Activated T-helper 17 cell treated with anti-CD3 and anti-CD28 coated beads, Interleukin-2, amount 50 U/mL, for 72 hours (primary cell): ENCODE results near the gene ANAPC1. TPM values are rescaled to one million over a fixed set of nuclear protein-coding genes. Genes with fewer than 3 reads are reported as not detected.
"Not testable (repeated sequence)": the region's sequence is repeated elsewhere in the genome, so short reads cannot be mapped to it uniquely, and the experiment has no call there.

Experiments used
- ATAC-seq: fragments of 150-1000 bp; cut with Tn5 transposase; replicated peaks from 2 replicates; pipeline ENCODE4 v1.10.0; 2021; ENCODE audit warnings: mild to moderate bottlenecking, moderate library complexity
- H3K27ac Mint-ChIP-seq: one replicate; pipeline ENCODE4 v1.8.0; 2022; ENCODE audit warnings: mixed read lengths
- H3K27me3 Mint-ChIP-seq: one replicate; pipeline ENCODE4 v1.8.0; 2022; ENCODE audit warnings: mixed read lengths
- H3K36me3 Mint-ChIP-seq: one replicate; pipeline ENCODE4 v1.8.0; 2022; ENCODE audit warnings: low read depth, mild to moderate bottlenecking, mixed read lengths
- H3K4me1 Mint-ChIP-seq: one replicate; pipeline ENCODE4 v1.8.0; 2022; ENCODE audit warnings: mixed read lengths
- H3K4me3 Mint-ChIP-seq: one replicate; pipeline ENCODE4 v1.8.0; 2022; ENCODE audit warnings: mild to moderate bottlenecking, mixed read lengths
- H3K9me3 Mint-ChIP-seq: one replicate; pipeline ENCODE4 v1.8.0; 2022; ENCODE audit warnings: mixed read lengths
- total RNA-seq, 2 donors: library from RNA; stranded (reverse); gene quantifications; one replicate each; pipeline ENCODE4 v1.2.3, GENCODE V29; 2022

Gene ANAPC1
- total RNA-seq, 2 donors from 2014 or later: 75.6 to 119 TPM

DNA sequence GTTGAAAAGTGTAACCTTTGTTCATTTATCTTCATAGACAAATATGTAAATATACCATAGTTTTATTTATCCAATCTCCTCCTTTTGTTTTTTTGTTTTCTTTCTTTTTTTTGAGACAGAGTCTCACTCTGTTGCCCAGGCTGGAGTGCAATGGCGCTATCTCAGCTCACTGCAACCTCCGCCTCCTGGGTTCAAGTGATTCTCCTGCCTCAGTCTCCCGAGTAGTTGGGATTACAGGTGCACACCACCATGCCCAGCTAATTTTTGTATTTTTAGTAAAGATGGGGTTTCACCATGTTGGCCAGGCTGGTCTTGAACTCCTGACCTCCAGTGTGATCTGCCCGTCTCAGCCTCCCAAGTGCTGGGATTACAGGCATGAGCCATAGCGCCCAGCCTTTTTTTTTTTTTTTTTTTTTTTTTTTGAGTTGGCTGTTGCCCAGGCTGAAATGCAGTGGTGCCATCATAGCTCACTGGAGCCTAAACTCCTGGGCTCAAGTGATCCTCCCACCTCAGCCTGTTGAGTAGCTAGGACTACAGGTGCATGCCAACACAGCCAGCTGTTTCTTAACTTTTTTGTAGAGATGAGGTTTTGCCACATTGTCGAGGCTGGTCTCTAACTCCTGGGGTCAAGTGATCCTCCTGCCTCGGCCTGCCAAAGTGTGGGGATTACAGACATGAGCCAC is 27.4 kb upstream of the ANAPC1 start:
- ATAC-seq, H3K4me3 Mint-ChIP-seq, H3K27ac Mint-ChIP-seq, H3K4me1 Mint-ChIP-seq, H3K36me3 Mint-ChIP-seq, H3K9me3 Mint-ChIP-seq, H3K27me3 Mint-ChIP-seq: not testable (repeated sequence)

DNA sequence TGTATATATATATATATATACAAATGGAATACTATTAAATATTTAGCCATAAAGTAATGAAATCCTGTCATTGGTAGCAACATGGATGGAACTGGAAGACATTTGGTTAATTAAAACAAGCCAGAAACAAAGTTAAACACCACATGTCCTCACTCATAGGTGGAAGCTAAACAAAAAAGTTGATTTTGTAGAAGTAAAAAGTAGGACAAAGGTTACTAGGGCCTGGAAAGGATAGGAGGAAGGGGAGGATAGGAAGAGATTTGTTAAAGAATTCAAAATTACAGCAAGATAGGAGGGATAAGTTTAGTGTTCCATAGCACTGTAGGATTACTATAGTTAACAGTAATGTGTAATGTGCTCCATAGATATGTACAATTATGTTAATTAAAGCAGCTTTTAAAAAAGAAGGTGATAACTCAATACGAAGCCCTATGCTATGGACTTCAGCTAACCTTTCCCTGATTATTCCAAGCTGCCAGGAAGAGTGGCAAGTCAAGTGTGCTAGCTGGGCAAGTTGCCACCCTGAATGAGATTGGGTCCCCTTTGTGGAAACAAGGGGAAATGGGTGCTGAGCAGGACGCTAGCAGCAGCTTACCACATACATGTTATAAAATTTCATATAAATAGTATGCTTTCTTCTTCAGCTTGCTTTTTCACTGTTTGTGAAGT is 26.8 kb upstream of the ANAPC1 start:
- Mint-ChIP-seq H3K27ac (no peak overlapping the region), H3K9me3 (no peaks in the 10 kb centered on the region), H3K4me3 (no peak overlapping the region), H3K36me3 (no peaks in the 10 kb centered on the region), H3K27me3 (no peaks in the 10 kb centered on the region), H3K4me1 (peaks cover 8% of the 10 kb centered on the region)
- ATAC-seq: no peak

DNA sequence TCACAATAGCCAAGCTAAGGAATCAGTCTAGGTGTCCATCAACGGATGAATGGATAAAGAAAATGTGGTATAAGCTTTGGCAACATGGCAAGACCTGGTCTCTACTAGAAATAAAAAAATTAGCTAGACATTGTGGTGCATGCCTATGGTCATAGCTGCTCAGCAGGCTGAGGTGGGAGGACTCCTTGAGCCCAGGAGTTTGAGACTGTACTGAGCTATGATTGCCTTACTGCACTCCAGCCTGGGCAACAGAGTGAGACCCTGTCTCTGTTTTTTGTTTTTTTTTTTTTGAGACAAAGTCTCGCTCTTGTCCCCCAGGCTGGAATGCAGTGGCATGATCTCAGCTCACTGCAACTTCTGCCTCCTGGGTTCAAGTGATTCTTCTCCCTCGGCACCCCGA is 26.0 kb upstream of the ANAPC1 start:
- ATAC-seq, H3K4me3 Mint-ChIP-seq, H3K4me1 Mint-ChIP-seq, H3K27ac Mint-ChIP-seq, H3K9me3 Mint-ChIP-seq, H3K27me3 Mint-ChIP-seq, H3K36me3 Mint-ChIP-seq: not testable (repeated sequence)

DNA sequence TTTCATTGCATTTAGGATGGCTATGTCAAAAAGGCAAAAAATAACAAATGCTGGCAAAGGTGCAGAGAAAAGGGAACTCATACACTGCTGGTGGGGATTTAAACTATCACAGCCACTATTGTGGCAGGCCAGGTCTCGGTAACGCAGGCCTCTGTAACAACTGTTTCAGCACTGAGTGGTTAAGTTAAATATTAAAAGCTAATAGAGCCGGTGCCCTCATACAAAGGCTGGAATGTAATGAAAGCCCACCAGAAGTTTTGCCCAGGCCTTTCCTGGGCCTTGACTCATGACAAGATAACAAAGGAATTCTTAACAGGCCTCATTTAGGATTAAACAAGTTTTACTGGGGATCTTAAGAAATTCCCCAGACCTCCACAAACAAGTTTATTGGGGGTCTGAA is 25.1 kb upstream of the ANAPC1 start:
- no peak for ATAC-seq
- H3K9me3 Mint-ChIP-seq: no peaks in the 10 kb centered on the region
- no peaks in the 10 kb centered on the region for H3K36me3 Mint-ChIP-seq
- peaks cover 8% of the 10 kb centered on the region for H3K4me1 Mint-ChIP-seq
- no peaks in the 10 kb centered on the region for H3K27me3 Mint-ChIP-seq
- no peak overlapping the region for H3K27ac Mint-ChIP-seq
- H3K4me3 Mint-ChIP-seq: no peak overlapping the region

DNA sequence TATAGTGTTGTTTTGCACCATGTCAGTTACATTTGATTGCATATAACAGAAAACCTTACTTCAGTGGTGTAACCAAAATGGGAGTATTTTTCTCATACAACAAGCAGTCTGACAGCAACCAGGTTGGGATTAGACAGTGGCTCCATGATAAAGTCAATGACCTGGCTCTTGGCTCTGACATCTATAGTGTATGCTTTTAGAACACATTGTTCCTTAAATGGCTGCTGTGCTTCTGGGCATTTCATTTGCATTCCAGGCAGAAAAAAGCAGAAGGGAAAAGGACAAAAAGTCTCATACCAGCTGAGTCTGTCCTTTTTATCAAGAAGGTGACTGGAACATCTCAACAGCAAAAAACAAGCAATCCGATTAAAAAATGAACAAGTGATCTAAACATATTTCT is 24.6 kb upstream of the ANAPC1 start:
- Mint-ChIP-seq H3K4me1 (peaks cover 8% of the 10 kb centered on the region), H3K9me3 (no peaks in the 10 kb centered on the region), H3K27me3 (no peaks in the 10 kb centered on the region), H3K4me3 (no peak overlapping the region), H3K36me3 (no peaks in the 10 kb centered on the region), H3K27ac (no peak overlapping the region)
- ATAC-seq: no peak

DNA sequence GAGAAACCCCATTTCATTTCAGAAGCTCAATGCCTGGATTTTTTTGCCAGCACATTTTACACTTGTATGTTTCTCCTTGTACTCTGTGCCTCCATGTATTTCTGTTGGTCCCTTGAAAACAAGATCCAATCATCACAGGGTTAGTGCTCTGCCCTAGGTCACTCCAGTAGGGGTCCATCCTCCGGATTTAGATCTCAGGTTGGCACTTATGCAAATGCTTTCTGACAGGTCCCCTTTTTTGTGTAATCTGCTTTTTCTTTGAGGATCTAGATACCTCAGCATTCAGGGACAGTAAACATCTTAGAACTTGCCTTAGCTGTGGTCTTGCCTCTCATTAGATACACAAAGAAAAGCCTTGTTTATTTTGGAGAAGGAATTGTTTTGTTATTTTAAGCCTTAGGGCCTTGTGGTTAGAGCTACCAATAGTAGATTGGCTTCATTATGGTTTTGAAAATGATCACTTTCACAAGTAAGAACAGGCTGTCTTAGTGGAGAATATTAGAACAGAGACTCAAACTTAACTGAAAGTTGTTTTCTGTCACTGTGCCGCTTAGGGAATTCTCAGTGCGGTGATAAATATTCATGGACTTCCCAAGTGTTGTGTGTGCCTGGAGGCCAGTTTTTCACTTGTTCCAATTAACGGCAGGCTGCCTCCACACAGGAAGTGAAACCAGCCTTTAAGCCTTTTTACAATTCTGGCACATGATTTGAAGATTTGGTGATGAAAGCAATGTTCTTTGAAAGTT is 22.2 kb upstream of the ANAPC1 start:
- H3K36me3 Mint-ChIP-seq: no peaks in the 10 kb centered on the region
- no peaks in the 10 kb centered on the region for H3K9me3 Mint-ChIP-seq
- peak overlapping the region; percentile 46 for H3K27ac Mint-ChIP-seq
- H3K4me3 Mint-ChIP-seq: no peak overlapping the region
- H3K27me3 Mint-ChIP-seq: peaks cover 5% of the 10 kb centered on the region
- peak; percentile 28 for ATAC-seq
- peaks cover 8% of the 10 kb centered on the region for H3K4me1 Mint-ChIP-seq

DNA sequence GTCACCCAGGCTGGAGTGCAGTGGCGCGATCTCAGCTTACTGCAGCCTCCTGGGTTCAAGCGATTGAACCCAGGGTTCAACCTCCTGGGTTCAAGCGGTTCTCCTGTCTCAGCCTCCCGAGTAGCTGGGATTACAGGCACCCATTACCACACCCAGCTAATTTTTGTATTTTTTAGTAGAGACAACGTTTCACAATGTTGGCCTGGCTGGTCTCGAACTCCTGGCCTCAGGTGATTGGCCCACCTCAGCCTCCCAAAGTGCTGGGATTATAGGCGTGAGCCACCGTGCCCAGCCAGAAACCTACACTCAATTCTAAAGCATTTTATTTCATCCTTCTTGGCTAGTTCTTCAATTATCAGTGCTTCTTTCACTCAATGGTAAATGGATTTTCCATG is 21.5 kb upstream of the ANAPC1 start:
- not testable (repeated sequence) for H3K27me3 Mint-ChIP-seq, H3K4me3 Mint-ChIP-seq, H3K4me1 Mint-ChIP-seq, H3K36me3 Mint-ChIP-seq, ATAC-seq, H3K9me3 Mint-ChIP-seq
- peak overlapping the region; percentile 46 for H3K27ac Mint-ChIP-seq

DNA sequence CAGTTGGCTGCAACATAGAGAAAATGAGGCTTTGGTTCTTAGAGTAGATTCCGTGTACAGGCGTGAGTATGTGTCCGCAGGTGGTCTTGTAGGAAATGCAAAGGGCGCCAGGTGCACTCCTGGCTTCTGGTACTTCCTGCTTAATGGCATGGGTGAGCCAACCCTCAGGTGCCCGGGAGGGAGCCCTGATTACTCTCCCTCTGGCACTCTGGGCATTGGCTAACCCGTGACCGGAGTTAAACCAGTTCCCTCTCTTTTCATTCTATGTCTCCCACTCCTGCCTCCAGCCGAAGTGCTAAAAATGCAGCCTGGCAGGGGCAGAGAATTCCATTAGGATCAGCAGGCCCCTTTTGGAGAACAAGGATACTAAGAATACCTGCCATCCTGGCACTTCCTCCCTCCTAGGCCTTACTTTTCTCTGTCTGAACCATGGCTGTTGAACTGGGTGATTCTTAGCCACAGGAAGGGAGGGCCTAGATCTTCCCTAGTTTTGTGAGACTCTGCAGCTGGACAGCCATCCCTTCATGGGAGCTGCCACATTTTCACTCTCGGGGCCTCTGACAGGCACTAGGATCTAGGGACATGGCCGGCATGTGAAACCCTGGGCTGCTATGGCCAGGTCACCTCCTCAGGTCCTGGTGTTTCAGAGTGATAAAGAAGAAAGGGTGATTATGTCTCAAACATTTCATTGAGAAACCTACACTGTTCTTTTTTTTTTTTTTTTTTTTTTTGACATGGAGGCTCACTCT is 20.9 kb upstream of the ANAPC1 start:
- Mint-ChIP-seq H3K27ac (no peak overlapping the region), H3K4me3 (no peak overlapping the region), H3K36me3 (no peaks in the 10 kb centered on the region), H3K9me3 (no peaks in the 10 kb centered on the region), H3K4me1 (peaks cover 8% of the 10 kb centered on the region), H3K27me3 (peaks cover 9% of the 10 kb centered on the region)
- no peak for ATAC-seq

DNA sequence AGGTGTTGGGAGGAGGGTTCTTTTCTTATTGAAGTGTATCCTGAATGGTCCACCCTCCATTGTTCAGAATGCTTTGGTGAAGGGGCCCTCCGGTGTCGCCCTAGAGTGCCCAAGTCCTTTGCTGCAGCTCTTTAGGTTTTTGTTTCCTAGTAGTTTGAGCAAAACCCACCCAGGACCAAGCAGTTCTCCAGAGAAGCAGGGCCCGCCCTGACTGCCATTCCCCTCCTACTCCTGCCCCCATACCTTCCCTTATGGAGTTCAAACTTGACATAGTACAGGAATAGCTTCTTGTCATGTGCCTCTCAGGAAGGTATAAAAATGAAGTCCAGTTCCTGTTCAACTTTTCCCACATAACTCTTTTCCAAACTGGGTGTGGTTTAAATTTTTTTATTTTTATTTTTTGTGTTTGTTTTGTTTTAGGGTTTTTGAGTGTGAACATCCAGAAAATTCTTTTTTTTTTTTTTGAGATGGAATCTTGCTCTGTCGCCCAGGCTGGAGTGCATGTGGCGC is 20.0 kb upstream of the ANAPC1 start:
- no peak for ATAC-seq
- Mint-ChIP-seq H3K27ac (no peak overlapping the region), H3K4me1 (peaks cover 8% of the 10 kb centered on the region), H3K4me3 (no peak overlapping the region), H3K36me3 (no peaks in the 10 kb centered on the region), H3K27me3 (peaks cover 9% of the 10 kb centered on the region), H3K9me3 (no peaks in the 10 kb centered on the region)

DNA sequence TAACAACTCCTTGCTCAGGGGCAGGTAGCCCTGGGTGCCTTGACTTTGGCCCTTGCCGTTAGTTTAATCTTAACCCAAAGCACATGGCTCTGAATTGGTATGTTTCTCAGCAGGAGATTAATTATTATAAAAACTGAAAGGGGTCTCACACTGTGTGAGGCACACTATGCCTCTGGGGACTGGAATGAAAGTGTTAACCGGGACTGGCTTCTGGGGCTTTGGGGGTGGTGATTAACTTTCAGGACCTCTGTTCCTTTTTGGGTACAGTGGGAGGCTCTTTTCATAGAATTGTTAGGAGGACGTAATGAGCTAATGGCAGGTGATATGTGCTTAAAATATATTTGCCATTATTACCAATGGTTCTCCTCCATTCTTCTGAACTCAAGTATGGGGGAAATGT is 19.5 kb upstream of the ANAPC1 start:
- no peak overlapping the region for H3K4me3 Mint-ChIP-seq
- no peaks in the 10 kb centered on the region for H3K9me3 Mint-ChIP-seq
- H3K36me3 Mint-ChIP-seq: no peaks in the 10 kb centered on the region
- peaks cover 9% of the 10 kb centered on the region for H3K27me3 Mint-ChIP-seq
- peaks cover 8% of the 10 kb centered on the region for H3K4me1 Mint-ChIP-seq
- H3K27ac Mint-ChIP-seq: no peak overlapping the region
- ATAC-seq: no peak

DNA sequence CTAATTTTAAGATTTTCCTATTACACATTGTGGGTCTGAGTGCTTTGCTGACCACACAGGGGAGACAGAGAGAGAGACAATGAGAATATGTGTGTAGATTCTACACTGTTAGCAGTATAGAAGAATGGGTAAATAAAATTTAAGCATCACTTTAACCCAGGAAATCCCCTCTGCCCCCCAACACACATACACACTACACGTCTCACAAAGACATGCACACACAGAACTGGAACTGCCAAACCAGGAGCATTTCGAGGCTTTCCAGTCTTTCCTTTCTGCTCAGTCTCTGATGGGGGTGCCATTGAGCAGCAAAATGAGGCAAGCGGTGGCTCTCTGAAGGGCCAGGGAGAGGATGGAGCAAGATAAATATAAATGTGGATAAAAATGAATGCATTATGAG is 16.9 kb upstream of the ANAPC1 start:
- no peak for ATAC-seq
- Mint-ChIP-seq H3K27ac (no peak overlapping the region), H3K27me3 (peaks cover 9% of the 10 kb centered on the region)

DNA sequence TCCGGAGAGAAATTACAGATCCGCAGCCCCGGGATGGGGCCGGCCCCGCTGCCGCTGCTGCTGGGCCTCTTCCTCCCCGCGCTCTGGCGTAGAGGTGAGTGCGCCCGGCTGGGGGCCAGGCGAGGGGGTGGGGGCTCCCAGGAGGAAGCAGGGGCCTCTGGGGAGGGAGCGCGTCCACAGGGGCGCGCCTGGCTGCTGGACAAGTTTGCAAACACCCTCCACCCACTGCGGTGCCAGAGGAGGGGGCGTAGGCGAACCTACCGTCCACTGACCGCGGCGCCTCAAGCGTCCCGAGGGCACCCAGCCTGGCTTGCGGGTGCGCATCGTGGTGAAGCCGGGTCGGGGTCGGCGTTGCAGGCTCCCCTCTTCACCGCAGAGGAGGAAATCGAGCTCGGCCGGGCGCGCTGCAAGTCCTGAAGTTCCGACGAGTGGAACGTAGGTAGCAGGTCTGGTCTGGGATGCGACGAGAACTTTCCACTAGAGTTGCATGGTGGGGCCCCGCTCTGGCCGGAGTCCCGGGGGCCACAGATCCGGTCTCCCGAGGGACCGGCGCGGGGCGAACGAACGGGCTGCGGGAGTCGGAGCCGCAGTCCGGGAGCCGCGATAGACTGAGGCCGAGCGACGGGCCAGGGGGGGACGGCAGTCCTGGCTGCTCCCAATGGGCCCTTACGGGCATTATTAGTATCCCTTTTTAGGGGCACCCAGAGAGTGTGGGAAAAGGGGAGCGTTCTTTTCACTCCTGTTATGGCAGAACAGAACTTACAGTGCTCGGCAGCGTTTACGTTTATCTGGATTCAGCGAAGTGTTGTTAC is 14.9 kb upstream of the ANAPC1 start:
- Mint-ChIP-seq H3K4me1 (no peaks in the 10 kb centered on the region), H3K4me3 (peak overlapping the region; percentile 78), H3K27me3 (peaks cover 9% of the 10 kb centered on the region), H3K36me3 (no peaks in the 10 kb centered on the region), H3K9me3 (no peaks in the 10 kb centered on the region), H3K27ac (no peak overlapping the region)
- peak; percentile 28 for ATAC-seq

More for the DNA sequence above, 16.9 kb upstream of the ANAPC1 start:
- Mint-ChIP-seq H3K36me3 (no peaks in the 10 kb centered on the region), H3K4me3 (no peak overlapping the region), H3K4me1 (no peaks in the 10 kb centered on the region), H3K9me3 (no peaks in the 10 kb centered on the region)

DNA sequence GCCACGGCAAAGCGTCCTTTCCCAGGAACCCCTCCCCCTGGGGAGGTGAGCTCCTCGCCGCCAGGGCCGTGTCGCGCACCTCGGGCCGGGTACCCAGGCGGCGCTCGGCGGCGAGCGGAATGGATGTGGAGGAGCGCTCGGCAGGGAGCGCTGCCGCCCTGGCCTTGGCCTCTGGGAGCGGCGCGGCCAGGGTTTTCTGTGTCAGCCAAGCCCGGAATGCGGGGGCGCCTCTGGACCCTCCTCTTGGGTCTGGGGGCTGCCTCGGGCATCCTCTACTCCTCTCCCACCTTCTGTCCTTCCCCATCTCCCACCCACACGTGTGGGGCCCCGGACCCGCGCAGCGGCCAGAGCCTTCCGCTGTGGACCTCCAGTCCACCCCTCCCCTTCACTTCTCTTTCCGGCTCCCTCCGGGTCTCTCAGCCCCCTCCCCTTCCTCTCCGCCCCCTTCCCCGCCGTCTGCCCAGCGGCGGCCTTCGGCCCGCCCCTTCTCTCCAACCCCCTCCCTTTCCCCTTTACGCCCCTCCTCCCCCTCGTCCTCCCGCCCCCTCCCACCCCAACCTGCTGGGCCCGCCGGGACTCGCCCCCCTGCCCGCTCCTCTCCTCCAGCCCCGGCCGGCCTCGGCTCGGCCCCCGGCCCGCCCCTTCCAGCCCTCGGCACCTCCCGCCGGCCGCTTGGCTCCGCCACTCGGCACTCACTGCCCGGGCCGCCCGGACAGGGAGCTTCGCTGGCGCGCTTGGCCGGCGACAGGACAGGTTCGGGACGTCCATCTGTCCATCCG is 14.1 kb upstream of the ANAPC1 start, which contains the start of gene MERTK:
Gene MERTK (plus strand): TSS at position 684 of the 779 bp plus-strand sequence. CDS start 129 bp downstream, outside the sequence.
- Mint-ChIP-seq H3K9me3 (no peaks in the 10 kb centered on the region), H3K4me1 (no peaks in the 10 kb centered on the region), H3K4me3 (peak within 1 kb of the TSS; percentile 78), H3K36me3 (no peaks in the 10 kb centered on the region), H3K27ac (no peak within 1 kb of the TSS), H3K27me3 (peaks cover 9% of the 10 kb centered on the region)
- peak; percentile 92 for ATAC-seq
